ENCODE data around the gene FKBP5.
"Not testable (repeated sequence)": the region's sequence is repeated elsewhere in the genome, so short reads cannot be mapped to it uniquely, and the experiment has no call there.

FKBP5 gene

DNA sequence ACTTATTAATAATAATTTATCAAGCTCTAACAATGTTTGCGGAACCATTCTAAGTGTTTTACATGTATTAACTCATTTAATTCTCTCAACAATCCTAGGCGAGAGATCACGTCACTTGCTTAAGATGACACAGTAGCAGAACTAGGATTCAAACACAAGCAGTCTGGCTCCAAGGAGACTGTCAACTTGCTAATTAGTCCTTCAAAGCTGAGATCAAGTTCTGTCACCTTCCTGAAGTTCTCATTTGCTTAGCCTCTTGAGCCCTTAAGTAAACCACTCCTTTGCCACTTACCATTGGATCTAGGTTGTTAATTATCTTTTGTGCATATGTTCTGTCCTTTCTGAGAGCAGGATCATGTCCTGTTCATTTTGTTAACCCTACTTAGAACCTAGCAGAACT lies 14.1 kb downstream of the FKBP5 start:
- Histone ChIP-seq H3K4me1 (ENCODE audit: low read length) (peaks cover 10% of the 10 kb centered on the region; the same call in 1 of the 2 replicates), H3K4me3 (ENCODE audit: low read length) (no peak overlapping the region), H2AFZ (ENCODE audit: low read length) (no peak overlapping the region), H3K27ac (ENCODE audit: low read length) (no peak overlapping the region), H3K27me3 (replicated peaks; ENCODE audit: insufficient read depth, low read length) (no peaks in the 10 kb centered on the region), H4K20me1 (ENCODE audit: insufficient read depth, low read length) (no peaks in the 10 kb centered on the region), H3K9ac (ENCODE audit: low read length) (no peak overlapping the region), H3K79me2 (ENCODE audit: low read length) (peaks cover 38% of the 10 kb centered on the region), H3K4me2 (ENCODE audit: low read depth, low read length) (no peak overlapping the region), H3F3A (ENCODE audit: insufficient read depth, low read length) (peaks cover 7% of the 10 kb centered on the region; the same call in 1 of the 2 replicates), H3K36me3 (replicated peaks; ENCODE audit: insufficient read depth, low read length) (no peaks in the 10 kb centered on the region), H3K9me2 (replicated peaks; ENCODE audit: insufficient read depth, low read length) (no peaks in the 10 kb centered on the region), H3K9me3 (replicated peaks; ENCODE audit: insufficient read depth, low read length) (no peaks in the 10 kb centered on the region)
- DNase-seq, result no peak
- TF ChIP-seq EZH2phosphoT487 (IDR thresholded peaks at IDR 0.05; ENCODE audit: low read length) (no peak), EZH2 (optimal IDR thresholded peaks at IDR 0.05; ENCODE audit: low read depth, low read length) (no peak)
- TF ChIP-seq, protein P1, sequence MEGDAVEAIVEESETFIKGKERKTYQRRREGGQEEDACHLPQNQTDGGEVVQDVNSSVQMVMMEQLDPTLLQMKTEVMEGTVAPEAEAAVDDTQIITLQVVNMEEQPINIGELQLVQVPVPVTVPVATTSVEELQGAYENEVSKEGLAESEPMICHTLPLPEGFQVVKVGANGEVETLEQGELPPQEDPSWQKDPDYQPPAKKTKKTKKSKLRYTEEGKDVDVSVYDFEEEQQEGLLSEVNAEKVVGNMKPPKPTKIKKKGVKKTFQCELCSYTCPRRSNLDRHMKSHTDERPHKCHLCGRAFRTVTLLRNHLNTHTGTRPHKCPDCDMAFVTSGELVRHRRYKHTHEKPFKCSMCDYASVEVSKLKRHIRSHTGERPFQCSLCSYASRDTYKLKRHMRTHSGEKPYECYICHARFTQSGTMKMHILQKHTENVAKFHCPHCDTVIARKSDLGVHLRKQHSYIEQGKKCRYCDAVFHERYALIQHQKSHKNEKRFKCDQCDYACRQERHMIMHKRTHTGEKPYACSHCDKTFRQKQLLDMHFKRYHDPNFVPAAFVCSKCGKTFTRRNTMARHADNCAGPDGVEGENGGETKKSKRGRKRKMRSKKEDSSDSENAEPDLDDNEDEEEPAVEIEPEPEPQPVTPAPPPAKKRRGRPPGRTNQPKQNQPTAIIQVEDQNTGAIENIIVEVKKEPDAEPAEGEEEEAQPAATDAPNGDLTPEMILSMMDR (IDR thresholded peaks at IDR 0.05; ENCODE audit: low read length), result no peak

DNA sequence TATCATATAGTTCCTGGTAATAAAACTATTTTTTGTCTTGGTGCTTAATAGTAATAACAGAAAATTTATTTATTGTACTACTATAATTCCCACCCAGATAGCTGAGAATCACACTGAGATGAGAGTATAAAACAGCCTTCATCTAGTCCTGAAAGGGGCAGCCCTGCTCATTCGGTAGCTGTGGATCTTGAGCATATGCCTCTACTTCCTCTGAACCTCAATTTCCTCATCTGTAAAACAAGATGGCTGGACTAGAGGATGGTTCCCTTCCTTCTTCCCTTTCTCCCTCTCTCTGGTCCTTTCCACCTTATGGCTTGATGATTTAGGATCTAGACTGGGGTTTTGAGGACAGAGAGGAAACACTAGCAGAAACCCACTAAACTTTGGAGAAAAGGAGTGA lies 15.0 kb downstream of the FKBP5 start:
- Histone ChIP-seq H3K27me3 (replicated peaks; ENCODE audit: insufficient read depth, low read length) (no peaks in the 10 kb centered on the region), H3K79me2 (ENCODE audit: low read length) (peaks cover 45% of the 10 kb centered on the region), H3K27ac (ENCODE audit: low read length) (no peak overlapping the region), H3F3A (ENCODE audit: insufficient read depth, low read length) (peaks cover 13% of the 10 kb centered on the region; the same call in 1 of the 2 replicates), H3K4me3 (ENCODE audit: low read length) (no peak overlapping the region), H3K9me3 (replicated peaks; ENCODE audit: insufficient read depth, low read length) (no peaks in the 10 kb centered on the region), H3K4me2 (ENCODE audit: low read depth, low read length) (no peak overlapping the region), H3K9me2 (replicated peaks; ENCODE audit: insufficient read depth, low read length) (no peaks in the 10 kb centered on the region), H3K4me1 (ENCODE audit: low read length) (peaks cover 13% of the 10 kb centered on the region), H2AFZ (ENCODE audit: low read length) (no peak overlapping the region), H3K36me3 (replicated peaks; ENCODE audit: insufficient read depth, low read length) (no peaks in the 10 kb centered on the region), H3K9ac (ENCODE audit: low read length) (no peak overlapping the region), H4K20me1 (ENCODE audit: insufficient read depth, low read length) (no peaks in the 10 kb centered on the region)
- TF ChIP-seq, protein P1 (IDR thresholded peaks at IDR 0.05; ENCODE audit: low read length), result no peak
- TF ChIP-seq EZH2 (optimal IDR thresholded peaks at IDR 0.05; ENCODE audit: low read depth, low read length) (no peak), EZH2phosphoT487 (IDR thresholded peaks at IDR 0.05; ENCODE audit: low read length) (no peak)
- DNase-seq, result no peak

DNA sequence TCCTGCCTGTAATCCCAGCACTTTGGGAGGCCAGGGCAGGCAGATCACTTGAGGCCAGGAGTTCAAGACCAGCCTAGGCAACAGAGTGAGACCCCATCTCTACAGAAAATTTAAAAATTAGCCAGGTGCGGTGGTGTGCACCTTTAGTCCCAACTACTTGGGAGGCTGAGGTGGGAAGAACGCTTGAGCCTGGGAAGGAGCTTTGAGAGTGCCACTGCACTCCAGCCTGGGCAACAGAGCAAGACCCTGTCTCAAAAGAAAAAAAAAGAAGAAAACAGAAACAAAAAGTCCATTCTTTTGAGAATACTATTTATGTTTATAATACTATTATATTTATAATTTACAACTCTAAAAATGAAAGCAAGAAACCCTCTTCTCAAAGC lies 15.4 kb downstream of the FKBP5 start:
- H2AFZ ChIP-seq (ENCODE audit: low read length); H3K27ac ChIP-seq (ENCODE audit: low read length); H3K9me2 ChIP-seq (replicated peaks; ENCODE audit: insufficient read depth, low read length); H3K9ac ChIP-seq (ENCODE audit: low read length); H3K9me3 ChIP-seq (replicated peaks; ENCODE audit: insufficient read depth, low read length); DNase-seq; H3K4me3 ChIP-seq (ENCODE audit: low read length); H3K36me3 ChIP-seq (replicated peaks; ENCODE audit: insufficient read depth, low read length); H3K4me2 ChIP-seq (ENCODE audit: low read depth, low read length); H4K20me1 ChIP-seq (ENCODE audit: insufficient read depth, low read length); H3K27me3 ChIP-seq (replicated peaks; ENCODE audit: insufficient read depth, low read length): not testable (repeated sequence)
- peaks cover 13% of the 10 kb centered on the region for H3K4me1 ChIP-seq (ENCODE audit: low read length)
- peaks cover 49% of the 10 kb centered on the region for H3K79me2 ChIP-seq (ENCODE audit: low read length)
- peaks cover 13% of the 10 kb centered on the region; the same call in 1 of the 2 replicates for H3F3A ChIP-seq (ENCODE audit: insufficient read depth, low read length)

DNA sequence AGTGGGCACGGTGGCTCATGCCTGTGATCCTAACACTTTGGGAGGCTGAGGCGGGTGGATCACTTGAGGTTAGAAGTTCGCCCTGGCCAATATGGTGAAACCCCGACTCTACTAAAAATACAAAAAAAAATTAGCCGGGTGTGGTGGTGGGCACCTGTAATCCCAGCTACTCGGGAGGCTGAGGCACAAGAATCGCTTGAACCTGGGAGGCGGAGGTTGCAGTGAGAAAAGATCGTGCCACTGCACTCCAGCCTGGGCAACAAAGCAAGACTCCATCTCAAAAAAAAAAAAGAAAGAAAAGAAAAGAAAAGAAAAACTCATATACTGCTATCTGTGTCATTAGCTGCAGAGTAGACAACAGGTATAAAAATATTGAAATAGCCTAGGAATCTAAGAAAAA lies 18.3 kb downstream of the FKBP5 start:
- Histone ChIP-seq H3F3A (ENCODE audit: insufficient read depth, low read length) (peaks cover 13% of the 10 kb centered on the region; the same call in 1 of the 2 replicates), H3K4me1 (ENCODE audit: low read length) (peaks cover 19% of the 10 kb centered on the region), H3K79me2 (ENCODE audit: low read length) (peaks cover 36% of the 10 kb centered on the region)
- not testable (repeated sequence) for H3K27me3 ChIP-seq (replicated peaks; ENCODE audit: insufficient read depth, low read length); DNase-seq; H2AFZ ChIP-seq (ENCODE audit: low read length); H3K9me3 ChIP-seq (replicated peaks; ENCODE audit: insufficient read depth, low read length); H3K4me2 ChIP-seq (ENCODE audit: low read depth, low read length); H3K4me3 ChIP-seq (ENCODE audit: low read length); H3K27ac ChIP-seq (ENCODE audit: low read length); H3K9me2 ChIP-seq (replicated peaks; ENCODE audit: insufficient read depth, low read length); H4K20me1 ChIP-seq (ENCODE audit: insufficient read depth, low read length); H3K36me3 ChIP-seq (replicated peaks; ENCODE audit: insufficient read depth, low read length); H3K9ac ChIP-seq (ENCODE audit: low read length)

Data from MM.1S (cell line).